ENCODE data around the gene PLCL2.

The PLCL2 gene

GRCh38 chr3:17132286-17133115 is 247.7 kb downstream of the PLCL2 start:
- DNase-seq: no peak

GRCh38 chr3:17133632-17134545 is 249.1 kb downstream of the PLCL2 start:
- DNase-seq: no peak

GRCh38 chr3:17135696-17136095 is 250.9 kb downstream of the PLCL2 start:
- DNase-seq: no peak

GRCh38 chr3:17136136-17136721 is 251.5 kb downstream of the PLCL2 start:
- no peak for DNase-seq

GRCh38 chr3:17137321-17137826 is 252.6 kb downstream of the PLCL2 start:
- no peak for DNase-seq

- no peak for DNase-seq
These were observed 253.7 kb downstream of the PLCL2 start for GRCh38 chr3:17138246-17139039.
